Mononuclear cell (primary cell): ENCODE measurements around the gene PTGES3. TPM values are rescaled to one million over a fixed set of nuclear protein-coding genes. Genes with fewer than 3 reads are reported as not detected.
"Not testable (repeated sequence)": the region's sequence is repeated elsewhere in the genome, so short reads cannot be mapped to it uniquely, and the experiment has no call there.

Experiments used
- H3K27me3 ChIP-seq: 2 replicates; pipeline ENCODE4 v1.6.0; 2011; ENCODE audit warnings: low read length, control low read depth; ENCODE audit not compliant: insufficient read depth
- H3K4me1 ChIP-seq: 2 replicates; pipeline ENCODE4 v1.5.1; 2011; ENCODE audit warnings: mild to moderate bottlenecking, low read length, control low read depth; ENCODE audit not compliant: insufficient read depth
- H3K4me3 ChIP-seq: 2 replicates; pipeline ENCODE4 v1.5.1; 2011; ENCODE audit warnings: mild to moderate bottlenecking, low read length, moderate library complexity
- H3K9me3 ChIP-seq: 2 replicates; pipeline ENCODE4 v1.5.1; 2011; ENCODE audit warnings: low read depth, mild to moderate bottlenecking, control low read depth, low read length
- total RNA-seq: library from RNA; depleted of rRNA; stranded (reverse); fragments of >200 nt; gene quantifications from one replicate; pipeline ENCODE4 v1.2.3, GENCODE V29; 2012

PTGES3 gene, protein sequence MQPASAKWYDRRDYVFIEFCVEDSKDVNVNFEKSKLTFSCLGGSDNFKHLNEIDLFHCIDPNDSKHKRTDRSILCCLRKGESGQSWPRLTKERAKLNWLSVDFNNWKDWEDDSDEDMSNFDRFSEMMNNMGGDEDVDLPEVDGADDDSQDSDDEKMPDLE
- 78.4 TPM for total RNA-seq

DNA sequence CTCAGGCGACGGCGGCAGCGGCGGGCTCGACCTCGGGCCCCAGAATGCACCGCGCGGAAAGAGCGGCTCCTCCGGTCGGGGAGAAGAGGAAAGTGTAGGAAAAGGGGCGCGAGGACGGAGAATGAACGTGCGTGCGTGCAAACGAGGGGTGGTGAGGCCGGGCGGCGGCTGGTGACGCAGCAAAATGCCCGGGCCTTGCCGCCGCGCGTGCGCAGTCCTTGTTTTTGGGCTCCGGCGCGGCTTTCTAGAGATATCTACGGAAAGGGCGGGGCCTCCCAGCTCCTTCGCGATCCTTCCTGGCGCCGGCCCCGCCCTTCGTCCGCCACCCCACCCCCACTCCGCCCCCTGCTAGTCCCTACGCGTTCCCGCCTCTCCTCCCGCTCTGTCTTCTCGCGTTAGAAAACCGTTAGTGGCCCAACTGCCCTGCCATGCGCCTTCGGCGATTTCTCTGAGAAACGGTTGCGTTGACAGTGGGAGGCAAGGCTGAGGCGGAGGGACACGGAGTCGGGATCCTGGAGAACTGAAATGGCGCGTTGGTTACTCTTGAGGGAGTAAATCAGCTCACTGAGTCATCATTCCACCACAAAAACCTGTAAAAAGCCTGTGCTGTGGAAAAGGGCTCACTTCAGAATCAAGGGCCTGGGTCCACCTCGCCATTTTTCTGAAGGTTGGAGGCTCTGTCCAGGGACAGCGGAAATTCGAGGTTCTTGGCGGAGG is at the start of gene PTGES3:
TSS of gene PTGES3 (minus strand) at position 156 of the 717 bp plus-strand sequence. CDS start 285 bp downstream, outside the sequence.
- Histone ChIP-seq H3K27me3 (no peaks in the 10 kb centered on the region), H3K9me3 (no peaks in the 10 kb centered on the region), H3K4me1 (peaks cover 54% of the 10 kb centered on the region), H3K4me3 (peak within 1 kb of the TSS; percentile 100)

DNA sequence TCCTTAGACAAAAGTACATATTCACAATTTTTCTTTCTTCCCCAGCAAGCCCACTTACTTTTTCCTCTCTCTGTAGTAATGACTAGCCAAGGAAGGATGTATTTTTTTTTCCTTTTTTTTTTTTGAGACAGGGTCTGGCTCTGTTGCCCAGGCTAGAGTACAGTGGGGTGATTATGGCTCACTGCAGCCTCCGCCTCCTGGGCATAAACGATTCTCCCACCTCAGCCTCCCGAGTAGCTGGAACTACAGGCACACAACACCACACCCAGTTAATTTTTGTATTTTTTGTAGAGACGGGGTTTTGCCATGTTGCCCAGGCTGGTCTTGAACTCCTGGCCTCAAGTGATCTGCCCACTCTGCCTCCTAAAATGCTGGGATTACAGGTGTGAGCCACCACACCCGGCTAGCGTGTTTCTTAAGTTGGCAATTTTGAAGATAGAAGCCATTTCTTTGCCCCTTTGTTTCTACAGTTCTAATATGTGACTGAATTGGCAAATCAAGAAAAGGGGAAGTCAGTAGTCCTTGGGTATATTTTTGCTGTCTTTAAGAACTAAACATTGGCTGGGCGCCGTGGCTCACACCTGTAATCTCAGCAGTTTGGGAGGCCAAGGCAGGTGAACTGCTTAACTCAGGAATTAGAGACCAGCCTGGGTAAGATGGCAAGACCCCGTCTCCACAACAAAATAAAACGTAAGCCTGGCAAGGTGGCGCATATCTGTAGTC is 40.2 kb upstream of the PTGES3 start:
- Histone ChIP-seq H3K27me3 (no peaks in the 10 kb centered on the region), H3K9me3 (no peaks in the 10 kb centered on the region), H3K4me3 (no peak overlapping the region), H3K4me1 (peaks cover 24% of the 10 kb centered on the region)

DNA sequence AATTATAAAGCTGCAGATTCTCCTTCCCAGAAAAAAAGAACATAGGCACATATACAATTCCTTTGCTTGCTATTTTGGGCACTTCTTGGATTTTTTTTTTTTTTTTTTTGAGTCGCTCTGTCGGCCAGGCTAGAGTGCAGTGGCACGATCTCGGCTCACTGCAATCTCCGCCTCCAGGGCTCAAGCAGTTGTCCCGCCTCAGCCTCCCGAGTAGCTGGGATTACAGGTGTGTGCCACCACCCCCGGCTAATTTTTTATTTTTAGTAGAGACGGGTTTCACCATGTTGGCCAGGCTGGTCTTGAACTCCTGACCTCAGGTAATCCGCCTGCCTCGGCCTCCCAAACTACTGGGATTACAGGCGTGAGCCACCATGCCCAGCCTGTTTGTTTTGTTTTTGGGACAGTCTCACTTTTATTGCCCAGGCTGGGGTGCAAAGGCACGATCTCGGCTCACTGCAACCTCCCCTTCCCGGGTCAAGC is 38.2 kb upstream of the PTGES3 start:
- H3K4me1 ChIP-seq = peaks cover 43% of the 10 kb centered on the region
- not testable (repeated sequence) for H3K27me3 ChIP-seq, H3K9me3 ChIP-seq, H3K4me3 ChIP-seq

DNA sequence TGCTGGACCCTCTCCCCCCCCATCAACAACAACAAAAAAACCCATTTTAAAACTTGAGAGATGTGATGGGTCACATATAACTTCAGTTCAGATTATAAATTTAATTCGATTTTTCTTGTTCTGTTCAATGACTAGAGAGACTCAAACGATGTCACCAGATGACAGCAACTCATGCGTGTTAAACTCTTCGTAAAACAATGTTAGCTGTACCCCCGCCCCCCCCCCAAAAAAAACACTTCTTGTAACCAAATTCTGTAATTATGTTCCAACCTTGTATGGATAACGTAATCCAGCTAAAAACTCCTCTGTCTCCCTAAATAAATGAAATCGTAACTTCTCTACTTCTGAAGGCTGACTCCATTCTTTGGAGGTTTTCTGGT is 37.6 kb upstream of the PTGES3 start:
- Histone ChIP-seq H3K4me1 (peaks cover 49% of the 10 kb centered on the region), H3K27me3 (no peaks in the 10 kb centered on the region), H3K9me3 (no peaks in the 10 kb centered on the region), H3K4me3 (peak overlapping the region; percentile 66)

DNA sequence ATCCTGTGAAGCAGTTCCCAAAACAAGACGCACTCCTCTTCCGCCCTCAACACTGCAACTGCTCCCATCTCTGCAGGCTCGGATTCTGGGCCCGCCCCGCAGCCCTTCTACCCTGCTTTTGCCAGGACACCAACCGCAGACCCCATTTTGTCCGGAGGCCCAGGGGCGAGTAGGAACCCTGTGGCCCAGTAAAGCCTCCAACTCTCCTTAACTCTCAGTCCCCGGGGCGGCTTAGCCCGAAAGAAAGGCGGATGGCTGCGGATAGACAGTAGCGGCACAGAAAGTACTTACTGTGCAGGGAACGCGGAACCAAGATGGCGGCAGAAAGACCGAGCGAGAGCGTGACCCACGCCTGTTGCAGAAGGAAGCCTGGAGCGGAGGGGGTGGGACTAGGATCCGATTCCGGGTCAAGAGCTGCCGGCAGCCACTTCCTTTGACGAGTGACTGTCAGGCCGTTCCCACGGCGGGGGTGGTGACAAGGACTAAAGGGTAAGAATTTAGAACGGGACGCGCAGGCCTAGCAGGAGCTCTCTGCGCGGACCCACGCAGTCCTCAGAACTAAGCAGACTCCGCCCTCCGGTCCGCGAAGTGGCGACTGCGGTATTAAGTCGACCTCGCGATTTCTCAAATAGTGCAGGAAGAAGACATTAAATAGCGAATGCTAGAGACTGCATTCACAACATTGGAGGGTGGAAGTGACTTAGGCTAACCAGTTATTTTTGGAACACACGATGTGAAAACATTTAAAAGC is 37.1 kb upstream of the PTGES3 start, which contains the start of gene NACA:
TSS of gene NACA (minus strand) at position 328 of the 751 bp plus-strand sequence. CDS start 778 bp downstream, outside the sequence.
- no peaks in the 10 kb centered on the region for H3K27me3 ChIP-seq
- no peaks in the 10 kb centered on the region for H3K9me3 ChIP-seq
- H3K4me3 ChIP-seq = peak within 1 kb of the TSS; percentile 66
- H3K4me1 ChIP-seq = peaks cover 54% of the 10 kb centered on the region

DNA sequence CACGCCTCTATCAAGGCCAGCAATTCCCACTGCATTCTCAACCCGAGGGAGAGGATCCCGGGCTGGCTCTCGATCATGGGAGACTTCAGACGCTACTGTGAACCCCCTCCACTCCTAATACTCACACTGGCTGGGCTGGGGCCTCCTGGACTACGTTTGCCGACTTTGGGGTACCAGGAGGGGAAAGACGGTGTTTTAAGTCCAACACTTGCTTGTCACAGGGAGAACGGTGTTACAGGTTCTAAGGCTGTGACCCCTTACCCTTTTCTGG is 36.6 kb upstream of the PTGES3 start:
- Histone ChIP-seq H3K27me3 (no peaks in the 10 kb centered on the region), H3K4me1 (peaks cover 59% of the 10 kb centered on the region), H3K9me3 (no peaks in the 10 kb centered on the region), H3K4me3 (peak overlapping the region; percentile 66)

DNA sequence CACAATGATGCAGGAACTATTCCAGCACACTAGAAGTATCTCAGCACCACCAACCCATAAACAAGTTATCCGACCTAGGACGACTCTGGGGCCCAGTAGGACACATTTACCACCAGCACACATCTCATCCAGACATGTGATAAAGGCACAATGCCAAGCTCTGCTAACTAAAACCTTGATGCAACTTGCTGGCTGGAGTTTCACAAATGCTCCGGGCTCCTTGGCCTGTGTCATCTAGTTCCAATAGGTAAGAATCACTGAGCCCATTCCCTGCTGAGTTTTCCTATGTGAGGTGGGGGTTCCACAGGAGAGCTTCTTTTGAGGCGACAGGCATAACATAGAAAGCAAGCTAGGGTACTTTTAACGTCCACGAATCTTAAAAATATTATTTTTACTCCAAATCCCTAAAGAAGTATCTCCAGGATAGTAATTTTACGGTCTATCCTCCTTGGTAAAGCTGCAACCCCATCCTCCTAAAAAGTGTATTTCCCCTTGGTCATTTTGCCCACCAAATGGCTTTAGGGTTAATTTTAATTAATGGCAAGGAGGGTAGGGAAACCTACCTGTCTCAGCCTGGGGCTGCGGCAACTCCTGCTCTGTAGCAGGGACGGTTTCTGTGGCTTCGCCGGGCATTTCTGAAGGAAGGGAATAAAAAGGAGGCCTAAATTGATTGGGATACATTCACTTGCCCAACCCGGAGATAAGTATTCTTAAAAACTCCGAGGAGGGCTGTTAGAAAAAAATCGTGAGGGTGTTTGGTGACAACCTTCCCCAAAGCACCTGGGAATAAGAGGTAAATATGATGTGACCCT is 36.0 kb upstream of the PTGES3 start:
- peaks cover 65% of the 10 kb centered on the region for H3K4me1 ChIP-seq
- H3K9me3 ChIP-seq = no peaks in the 10 kb centered on the region
- peak overlapping the region; percentile 66 for H3K4me3 ChIP-seq

DNA sequence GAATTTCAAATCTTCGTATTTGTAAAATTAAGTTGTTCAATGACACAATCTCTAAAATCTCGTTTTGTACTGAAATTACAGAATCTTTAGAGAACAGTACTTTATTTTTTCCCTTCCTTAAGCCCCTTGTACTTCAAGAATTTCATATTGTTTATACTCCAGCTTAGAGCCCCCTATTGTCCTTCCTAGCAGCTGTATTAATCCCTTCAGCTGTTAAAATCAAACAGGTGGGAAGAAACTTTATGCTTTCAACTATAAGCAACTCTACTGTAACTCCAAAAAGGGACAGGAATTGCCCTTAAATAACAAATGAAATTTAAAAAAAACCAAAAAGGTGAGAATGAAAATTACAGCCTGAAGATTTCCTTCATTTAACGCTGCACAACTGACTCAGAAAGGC is 35.3 kb upstream of the PTGES3 start:
- peaks cover 69% of the 10 kb centered on the region for H3K4me1 ChIP-seq
- H3K27me3 ChIP-seq = no peaks in the 10 kb centered on the region
- peak overlapping the region; percentile 66 for H3K4me3 ChIP-seq
- no peaks in the 10 kb centered on the region for H3K9me3 ChIP-seq

More for the DNA sequence above, 36.0 kb upstream of the PTGES3 start:
- H3K27me3 ChIP-seq = no peaks in the 10 kb centered on the region

DNA sequence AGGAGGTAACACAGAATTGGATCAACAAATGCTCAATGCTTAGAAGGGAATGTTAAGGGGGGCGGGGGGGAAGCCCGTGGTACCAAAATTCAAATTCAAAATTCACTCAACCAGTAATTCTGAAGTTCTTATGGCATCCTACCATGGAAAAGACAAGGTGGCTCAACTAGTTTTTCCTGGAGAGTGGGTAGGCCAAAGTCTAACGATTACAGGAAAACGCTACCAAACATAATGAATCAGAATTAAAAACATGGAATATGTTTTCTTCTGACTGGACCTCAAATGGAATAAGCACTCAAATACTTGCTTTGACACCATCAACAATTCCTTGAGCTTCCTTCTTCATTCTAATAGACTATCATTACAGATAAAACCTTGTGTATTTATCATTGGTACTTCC is 34.7 kb upstream of the PTGES3 start:
- H3K4me3 ChIP-seq = no peak overlapping the region
- peaks cover 69% of the 10 kb centered on the region for H3K4me1 ChIP-seq
- no peaks in the 10 kb centered on the region for H3K9me3 ChIP-seq
- no peaks in the 10 kb centered on the region for H3K27me3 ChIP-seq

DNA sequence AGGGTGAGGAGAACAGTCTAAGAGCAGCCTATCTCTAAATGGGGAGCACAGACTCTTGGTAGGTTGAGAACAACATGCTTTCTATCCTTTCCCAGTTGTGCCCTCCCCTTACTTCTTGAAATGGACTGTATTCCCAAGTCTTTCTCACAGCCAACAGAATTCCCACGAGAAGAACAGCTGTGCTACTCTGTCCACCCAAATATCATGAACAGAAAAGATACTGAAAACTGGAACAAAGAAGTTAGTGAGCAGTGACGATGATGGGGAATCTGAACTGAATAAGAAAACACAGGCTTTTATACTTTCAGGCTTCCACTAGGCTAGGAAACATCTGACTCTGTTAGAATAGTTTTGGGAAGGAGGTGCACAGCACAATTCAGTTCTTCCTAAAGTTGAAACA is 33.6 kb upstream of the PTGES3 start:
- H3K4me3 ChIP-seq = no peak overlapping the region
- peaks cover 71% of the 10 kb centered on the region for H3K4me1 ChIP-seq
- no peaks in the 10 kb centered on the region for H3K27me3 ChIP-seq
- H3K9me3 ChIP-seq = no peaks in the 10 kb centered on the region

DNA sequence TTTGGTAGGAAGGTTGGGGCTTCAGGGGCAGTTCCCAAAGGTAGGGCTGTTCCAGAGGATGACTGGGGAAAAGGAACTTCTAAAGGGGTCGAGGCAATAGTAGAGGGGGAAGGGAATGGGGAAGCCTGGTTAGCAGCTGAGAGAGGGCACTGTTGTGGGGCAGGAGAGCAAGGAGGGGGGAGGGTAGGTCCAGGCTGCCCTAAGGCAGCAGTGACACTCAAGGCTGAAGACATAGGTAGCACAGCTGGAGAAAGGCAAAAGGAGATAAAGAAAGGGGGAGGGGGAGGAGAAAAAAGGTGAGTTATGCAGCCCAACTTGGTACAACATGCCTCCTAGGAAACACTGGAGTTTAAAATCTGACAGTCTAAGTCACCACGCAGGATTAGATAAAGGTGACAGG is 33.1 kb upstream of the PTGES3 start:
- H3K4me3 ChIP-seq = no peak overlapping the region
- peaks cover 74% of the 10 kb centered on the region for H3K4me1 ChIP-seq
- H3K27me3 ChIP-seq = no peaks in the 10 kb centered on the region
- H3K9me3 ChIP-seq = no peaks in the 10 kb centered on the region

DNA sequence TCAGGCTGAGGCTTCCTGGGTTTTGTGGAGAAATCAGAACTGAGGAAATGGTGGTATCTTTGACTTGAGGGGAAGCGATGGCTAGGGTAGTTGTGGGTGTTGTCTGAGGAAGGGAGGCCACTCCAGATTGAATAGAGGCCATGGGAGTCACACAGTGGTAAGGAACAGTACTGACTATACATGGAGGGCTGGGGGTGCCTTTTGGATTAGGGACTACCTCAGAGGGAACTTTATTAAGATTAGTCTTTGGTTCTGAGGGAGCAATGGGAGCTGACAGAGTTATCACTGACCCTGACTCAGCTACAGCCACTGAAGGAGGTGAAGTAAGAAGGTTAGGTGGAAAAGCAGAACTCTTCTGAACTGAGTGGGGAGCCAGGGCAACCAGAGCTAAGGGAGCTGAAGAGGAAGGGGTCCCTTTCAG is 32.7 kb upstream of the PTGES3 start:
- no peak overlapping the region for H3K4me3 ChIP-seq
- H3K4me1 ChIP-seq = peaks cover 72% of the 10 kb centered on the region
- H3K27me3 ChIP-seq = no peaks in the 10 kb centered on the region
- no peaks in the 10 kb centered on the region for H3K9me3 ChIP-seq

DNA sequence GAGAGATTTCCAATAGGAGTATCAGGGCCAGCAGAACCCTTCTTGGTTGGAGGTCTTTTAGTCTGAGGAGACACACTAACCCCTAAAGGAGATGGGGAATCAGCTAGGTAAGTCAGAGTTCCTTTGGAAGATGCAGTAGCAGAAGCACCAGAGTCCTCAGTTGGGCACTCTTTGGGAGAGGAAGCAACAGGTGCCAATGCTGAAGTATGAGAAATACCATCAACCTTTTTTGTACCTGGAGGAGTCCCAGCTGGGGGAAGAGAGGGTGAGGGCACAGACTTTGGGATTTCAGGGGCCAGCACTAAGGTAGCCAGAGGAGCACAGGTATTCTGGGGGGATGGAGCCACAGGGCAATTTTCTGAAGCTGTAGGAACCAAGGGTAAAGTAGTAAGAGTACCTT is 31.0 kb upstream of the PTGES3 start:
- Histone ChIP-seq H3K4me1 (peaks cover 72% of the 10 kb centered on the region), H3K4me3 (no peak overlapping the region), H3K27me3 (no peaks in the 10 kb centered on the region), H3K9me3 (no peaks in the 10 kb centered on the region)

DNA sequence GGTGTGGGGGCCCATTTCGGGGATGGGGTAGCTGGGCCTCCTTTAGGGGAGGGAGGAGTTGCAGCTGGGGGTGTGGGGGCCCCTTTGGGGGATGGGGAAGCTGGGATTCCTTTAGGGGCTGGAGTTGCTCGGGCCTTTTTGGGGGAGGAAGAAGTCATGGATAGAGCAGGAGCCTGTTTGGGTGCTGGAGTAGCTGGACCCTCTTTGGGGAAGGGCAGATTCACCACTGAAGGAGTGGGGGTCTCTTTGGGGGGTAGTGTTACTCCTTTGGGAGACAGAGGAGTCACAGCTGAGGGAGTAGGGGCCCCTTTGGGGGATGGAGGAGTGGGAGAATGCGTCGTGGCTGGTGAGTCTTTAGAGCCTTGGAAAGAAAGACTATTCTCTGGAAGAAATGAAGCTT is 30.6 kb upstream of the PTGES3 start:
- H3K4me3 ChIP-seq = no peak overlapping the region
- H3K27me3 ChIP-seq = no peaks in the 10 kb centered on the region
- peaks cover 71% of the 10 kb centered on the region for H3K4me1 ChIP-seq
- no peaks in the 10 kb centered on the region for H3K9me3 ChIP-seq
